Caco-2 (cell line): Measurements from ENCODE around the gene ZNF330. TPM values are rescaled to one million over a fixed set of nuclear protein-coding genes. Genes with fewer than 3 reads are reported as not detected.

ENCODE experiments used
- BruUV-seq: library from RNA; stranded (reverse); fragments of 400-500 nt; replicated peaks from 2 replicates; lab custom pipeline; 2021; lab: Mats Ljungman, UMichigan
- CTCF ChIA-PET: fragments of 300-600 bp; sonication (Branson Sonifier 250); formaldehyde crosslinking; loops from one replicate; lab custom pipeline; 2022; ENCODE audit warnings: antibody characterized with exemption; lab: Charles Lee
- POLR2A ChIA-PET: fragments of 300-600 bp; sonication (Branson Sonifier 250); formaldehyde crosslinking; loops from one replicate; lab custom pipeline; 2022; ENCODE audit warnings: antibody characterized with exemption; lab: Charles Lee
- DNase-seq, 2 experiments: peaks; one replicate each; pipeline versions ENCODE4 v3.0.0 to v3.0.0-alpha.2; 2020 to 2022
- H3K27me3 ChIP-seq: replicated peaks from 2 replicates; pipeline ENCODE4 v1.6.0; 2011; ENCODE audit warnings: low read length; ENCODE audit not compliant: control insufficient read depth, insufficient read depth
- H3K36me3 ChIP-seq: 2 replicates; pipeline ENCODE4 v1.5.1; 2011; ENCODE audit warnings: low read length; ENCODE audit not compliant: control insufficient read depth, insufficient read depth
- H3K4me1 ChIP-seq: fragments of 250-450 bp; sonication (Bioruptor Pico); 2 replicates; pipeline ENCODE4 v1.5.1; 2020; ENCODE audit warnings: mild to moderate bottlenecking
- H3K4me3 ChIP-seq: 2 replicates; pipeline ENCODE4 v1.5.1; 2011; ENCODE audit warnings: low read depth, mild to moderate bottlenecking, control low read depth, low read length
- H3K9me3 ChIP-seq: fragments of 250-450 bp; sonication (Bioruptor Pico); 2 replicates; pipeline ENCODE4 v1.5.1; 2020; ENCODE audit warnings: mild to moderate bottlenecking, moderate library complexity
- H3K27ac Mint-ChIP-seq: one replicate; pipeline ENCODE4 v1.8.0; 2022; ENCODE audit warnings: mixed read lengths; ENCODE audit not compliant: unreplicated experiment
- H3K27me3 Mint-ChIP-seq: one replicate; pipeline ENCODE4 v1.8.0; 2022; ENCODE audit warnings: mixed read lengths; ENCODE audit not compliant: insufficient read depth, unreplicated experiment
- H3K36me3 Mint-ChIP-seq: one replicate; pipeline ENCODE4 v1.8.0; 2022; ENCODE audit warnings: mild to moderate bottlenecking, mixed read lengths; ENCODE audit not compliant: insufficient read depth, unreplicated experiment
- H3K4me1 Mint-ChIP-seq: one replicate; pipeline ENCODE4 v1.8.0; 2022; ENCODE audit warnings: low read depth, mixed read lengths; ENCODE audit not compliant: unreplicated experiment
- H3K4me3 Mint-ChIP-seq: one replicate; pipeline ENCODE4 v1.8.0; 2022; ENCODE audit warnings: mild to moderate bottlenecking, moderate library complexity, mixed read lengths; ENCODE audit not compliant: unreplicated experiment
- H3K9me3 Mint-ChIP-seq: one replicate; pipeline ENCODE4 v1.8.0; 2022; ENCODE audit warnings: mixed read lengths; ENCODE audit not compliant: unreplicated experiment
- intact Hi-C: fragments of 100-400 bp; cut with micrococcal nuclease; formaldehyde crosslinking; loops from one replicate; pipeline ENCODE4 v1.10.0; 2022; ENCODE audit not compliant: unreplicated experiment
- total RNA-seq: library from RNA; stranded (reverse); gene quantifications from 2 replicates; pipeline ENCODE4 v1.2.3, GENCODE V29; 2022
- TF ChIP-seq, protein P1 (sequence below), 2 experiments: fragments of 200-600 bp in 1 of 2; IDR thresholded peaks; 1 replicate in 1 of 2; 2 replicates in 1 of 2; pipeline versions ENCODE4 v1.5.1 to v1.8.0; 2011 to 2022; ENCODE audit warnings: antibody characterized with exemption in 1 of 2, control low read depth in 1 of 2, inconsistent platforms in 1 of 2, low read depth in 1 of 2, low read length in 1 of 2, mild to moderate bottlenecking in 1 of 2, moderate library complexity in 1 of 2; ENCODE audit not compliant: insufficient read depth in 1 of 2, severe bottlenecking in 1 of 2, unreplicated experiment in 1 of 2

Gene ZNF330
- total RNA-seq, 1 experiment from 2014 or later = 34.9 TPM

DNA sequence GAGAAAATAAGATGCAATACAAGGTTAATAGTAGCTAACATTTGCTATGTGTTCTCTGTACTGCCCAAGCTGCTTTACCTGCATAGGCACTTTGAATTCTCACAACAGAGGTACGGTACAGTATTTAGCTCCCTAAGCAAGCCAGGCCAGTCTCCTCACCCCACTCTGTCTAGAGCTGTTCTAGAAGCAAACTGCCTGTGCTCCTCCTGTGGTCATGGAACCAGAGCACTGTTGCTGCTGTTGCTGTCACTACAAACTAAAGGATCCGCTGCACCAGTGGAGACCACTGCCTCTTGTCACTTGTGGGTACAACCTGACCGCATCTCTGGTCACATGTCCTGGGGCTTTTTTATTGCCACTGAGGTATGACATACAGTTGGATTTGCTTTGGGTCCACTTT lies 19.6 kb downstream of the ZNF330 start:
- Mint-ChIP-seq H3K36me3 (no peaks in the 10 kb centered on the region), H3K27me3 (peaks cover 5% of the 10 kb centered on the region), H3K4me1 (no peaks in the 10 kb centered on the region), H3K4me3 (no peak overlapping the region), H3K9me3 (no peaks in the 10 kb centered on the region), H3K27ac (no peak overlapping the region)
- TF ChIP-seq, protein P1, sequence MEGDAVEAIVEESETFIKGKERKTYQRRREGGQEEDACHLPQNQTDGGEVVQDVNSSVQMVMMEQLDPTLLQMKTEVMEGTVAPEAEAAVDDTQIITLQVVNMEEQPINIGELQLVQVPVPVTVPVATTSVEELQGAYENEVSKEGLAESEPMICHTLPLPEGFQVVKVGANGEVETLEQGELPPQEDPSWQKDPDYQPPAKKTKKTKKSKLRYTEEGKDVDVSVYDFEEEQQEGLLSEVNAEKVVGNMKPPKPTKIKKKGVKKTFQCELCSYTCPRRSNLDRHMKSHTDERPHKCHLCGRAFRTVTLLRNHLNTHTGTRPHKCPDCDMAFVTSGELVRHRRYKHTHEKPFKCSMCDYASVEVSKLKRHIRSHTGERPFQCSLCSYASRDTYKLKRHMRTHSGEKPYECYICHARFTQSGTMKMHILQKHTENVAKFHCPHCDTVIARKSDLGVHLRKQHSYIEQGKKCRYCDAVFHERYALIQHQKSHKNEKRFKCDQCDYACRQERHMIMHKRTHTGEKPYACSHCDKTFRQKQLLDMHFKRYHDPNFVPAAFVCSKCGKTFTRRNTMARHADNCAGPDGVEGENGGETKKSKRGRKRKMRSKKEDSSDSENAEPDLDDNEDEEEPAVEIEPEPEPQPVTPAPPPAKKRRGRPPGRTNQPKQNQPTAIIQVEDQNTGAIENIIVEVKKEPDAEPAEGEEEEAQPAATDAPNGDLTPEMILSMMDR (IDR thresholded peaks at IDR 0.05; ENCODE audit: insufficient read depth in 1 of 2, low read depth in 1 of 2, low read length in 1 of 2, severe bottlenecking in 1 of 2, unreplicated experiment in 1 of 2) = no peak
- ChIA-PET POLR2A (no interaction called here), CTCF (no interaction called here)
- intact Hi-C loops = no loop called here
- Histone ChIP-seq H3K4me3 (no peak overlapping the region), H3K36me3 (no peaks in the 10 kb centered on the region), H3K9me3 (no peaks in the 10 kb centered on the region), H3K27me3 (no peaks in the 10 kb centered on the region), H3K4me1 (no peaks in the 10 kb centered on the region)
- DNase-seq = no peak
- BruUV-seq = no TSS peak

DNA sequence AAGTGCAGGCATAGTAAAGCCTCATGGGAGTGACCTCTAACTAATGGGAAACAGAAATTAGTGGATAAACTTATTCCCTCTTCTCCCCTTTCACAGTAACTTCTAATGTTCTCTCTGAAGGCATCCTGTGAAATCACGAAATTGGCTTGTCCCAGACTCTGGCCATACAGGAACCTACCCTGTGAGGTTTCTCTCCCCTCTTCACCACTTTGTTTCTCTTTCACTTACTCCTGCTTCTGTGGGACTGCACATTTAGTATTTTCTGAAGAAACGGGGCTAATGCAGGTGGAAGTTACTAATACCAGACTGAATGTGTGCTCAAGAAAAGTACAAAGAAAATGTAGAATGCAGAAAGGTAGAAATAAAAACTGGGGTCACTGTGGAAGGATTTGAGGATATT lies 20.0 kb downstream of the ZNF330 start:
- Mint-ChIP-seq H3K27me3 (peaks cover 5% of the 10 kb centered on the region), H3K4me1 (no peaks in the 10 kb centered on the region), H3K9me3 (no peaks in the 10 kb centered on the region), H3K36me3 (no peaks in the 10 kb centered on the region), H3K4me3 (no peak overlapping the region), H3K27ac (no peak overlapping the region)
- Histone ChIP-seq H3K4me1 (no peaks in the 10 kb centered on the region), H3K27me3 (no peaks in the 10 kb centered on the region), H3K4me3 (no peak overlapping the region), H3K9me3 (no peaks in the 10 kb centered on the region), H3K36me3 (no peaks in the 10 kb centered on the region)
- CTCF ChIA-PET = no interaction called here
- POLR2A ChIA-PET = no interaction called here
- intact Hi-C loops = no loop called here
- BruUV-seq = no TSS peak
- no peak for DNase-seq
- TF ChIP-seq, protein P1 (IDR thresholded peaks at IDR 0.05; ENCODE audit: insufficient read depth in 1 of 2, low read depth in 1 of 2, low read length in 1 of 2, severe bottlenecking in 1 of 2, unreplicated experiment in 1 of 2) = no peak

DNA sequence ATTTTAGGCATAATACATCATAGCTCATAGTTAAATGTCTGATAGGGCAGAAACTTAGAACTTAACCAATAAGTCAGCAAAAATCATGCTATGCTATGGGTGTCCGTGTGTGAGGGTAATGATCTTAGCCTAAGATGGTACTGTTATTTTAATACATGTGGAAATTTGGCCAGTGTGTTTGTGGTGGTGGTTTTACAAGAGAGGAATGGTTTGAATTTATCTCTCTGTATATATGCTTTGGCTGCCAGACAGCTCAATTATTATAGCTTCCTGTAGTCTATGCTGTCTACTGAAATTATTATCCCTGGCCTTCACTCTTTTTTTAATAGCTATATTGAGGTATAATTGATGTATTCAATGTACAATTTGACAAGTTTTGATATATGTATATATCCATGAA lies 21.3 kb downstream of the ZNF330 start:
- intact Hi-C loops = no loop called here
- Histone ChIP-seq H3K36me3 (no peaks in the 10 kb centered on the region), H3K4me1 (peaks cover 10% of the 10 kb centered on the region; the same call in 1 of the 2 replicates), H3K9me3 (no peaks in the 10 kb centered on the region), H3K4me3 (no peak overlapping the region), H3K27me3 (no peaks in the 10 kb centered on the region)
- Mint-ChIP-seq H3K9me3 (no peaks in the 10 kb centered on the region), H3K27ac (no peak overlapping the region), H3K4me3 (no peak overlapping the region), H3K36me3 (no peaks in the 10 kb centered on the region), H3K27me3 (peaks cover 5% of the 10 kb centered on the region), H3K4me1 (no peaks in the 10 kb centered on the region)
- ChIA-PET CTCF (no interaction called here), POLR2A (no interaction called here)
- no peak for DNase-seq
- BruUV-seq = no TSS peak
- TF ChIP-seq, protein P1 (IDR thresholded peaks at IDR 0.05; ENCODE audit: insufficient read depth in 1 of 2, low read depth in 1 of 2, low read length in 1 of 2, severe bottlenecking in 1 of 2, unreplicated experiment in 1 of 2) = no peak
